HG03025 (cell line): ENCODE results near the gene EHD4.

Source experiments
- ATAC-seq: cut with Tn5 transposase; IDR thresholded peaks from one replicate; pipeline ENCODE4 v1.9.1; 2021; ENCODE audit warnings: mild to moderate bottlenecking, moderate library complexity; ENCODE audit not compliant: unreplicated experiment, low FRiP score

The EHD4 gene

DNA sequence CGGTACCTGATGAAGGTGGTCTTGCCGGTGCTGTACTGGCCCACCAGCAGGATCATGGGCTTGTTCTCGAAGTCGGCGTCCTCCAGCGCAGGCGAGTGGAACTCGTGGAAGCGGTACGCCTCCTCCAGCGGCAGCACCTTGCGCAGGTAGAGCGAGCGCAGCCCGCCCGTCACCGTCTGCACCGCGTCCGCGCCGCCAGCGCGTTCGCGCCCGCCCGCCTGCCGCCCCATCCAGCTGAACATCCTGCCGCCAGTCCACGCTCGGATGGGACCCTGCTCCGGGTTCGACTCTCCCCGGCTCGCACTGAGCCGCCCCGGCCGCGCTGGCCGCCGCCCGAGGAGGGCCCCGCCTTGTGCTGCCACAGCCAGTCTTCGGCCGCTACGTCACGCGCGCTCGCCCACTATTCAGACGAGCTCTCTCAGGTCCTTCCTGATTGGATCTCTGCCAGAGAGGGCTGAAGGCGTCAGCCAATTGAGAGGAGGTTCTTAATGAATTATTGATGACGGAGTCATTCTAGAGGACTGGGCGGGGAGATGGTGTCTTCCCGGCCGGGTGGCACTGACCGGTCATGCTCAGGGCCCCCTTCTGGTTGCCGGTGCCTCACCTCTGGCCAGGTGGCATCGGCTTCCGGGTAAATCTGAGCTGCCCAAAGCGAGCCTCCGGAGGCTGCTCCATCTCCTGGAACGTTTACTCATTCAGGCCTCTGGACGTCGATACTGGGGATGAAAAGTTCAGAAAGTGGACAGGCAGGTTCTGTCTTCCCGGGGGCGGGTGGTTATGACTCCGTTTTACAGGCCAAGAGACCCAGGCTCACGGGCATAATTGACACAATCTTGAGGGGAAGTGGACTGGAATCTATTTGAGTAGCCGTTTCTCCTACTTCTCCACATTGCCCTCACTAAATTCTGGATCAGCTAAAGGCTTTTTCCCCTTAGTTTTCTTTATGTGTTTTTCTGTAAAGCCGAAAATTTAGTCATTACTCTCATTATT, at the start of gene EHD4:
Gene EHD4 (minus strand): TSS at position 305 of the 990 bp plus-strand sequence. CDS start 63 bp downstream, at position 242.
- ATAC-seq = peak; percentile 79

GRCh38 chr15:42021593-42021992, 49.2 kb upstream of the EHD4 start:
- ATAC-seq = no peak

- no peak for ATAC-seq
Observed at GRCh38 chr15:42020713-42021273, 48.4 kb upstream of the EHD4 start, which contains the start of gene PLA2G4E. TSS of gene PLA2G4E (minus strand) at chr15:42021042. CDS start at chr15:42021030, 12 bp downstream.

DNA sequence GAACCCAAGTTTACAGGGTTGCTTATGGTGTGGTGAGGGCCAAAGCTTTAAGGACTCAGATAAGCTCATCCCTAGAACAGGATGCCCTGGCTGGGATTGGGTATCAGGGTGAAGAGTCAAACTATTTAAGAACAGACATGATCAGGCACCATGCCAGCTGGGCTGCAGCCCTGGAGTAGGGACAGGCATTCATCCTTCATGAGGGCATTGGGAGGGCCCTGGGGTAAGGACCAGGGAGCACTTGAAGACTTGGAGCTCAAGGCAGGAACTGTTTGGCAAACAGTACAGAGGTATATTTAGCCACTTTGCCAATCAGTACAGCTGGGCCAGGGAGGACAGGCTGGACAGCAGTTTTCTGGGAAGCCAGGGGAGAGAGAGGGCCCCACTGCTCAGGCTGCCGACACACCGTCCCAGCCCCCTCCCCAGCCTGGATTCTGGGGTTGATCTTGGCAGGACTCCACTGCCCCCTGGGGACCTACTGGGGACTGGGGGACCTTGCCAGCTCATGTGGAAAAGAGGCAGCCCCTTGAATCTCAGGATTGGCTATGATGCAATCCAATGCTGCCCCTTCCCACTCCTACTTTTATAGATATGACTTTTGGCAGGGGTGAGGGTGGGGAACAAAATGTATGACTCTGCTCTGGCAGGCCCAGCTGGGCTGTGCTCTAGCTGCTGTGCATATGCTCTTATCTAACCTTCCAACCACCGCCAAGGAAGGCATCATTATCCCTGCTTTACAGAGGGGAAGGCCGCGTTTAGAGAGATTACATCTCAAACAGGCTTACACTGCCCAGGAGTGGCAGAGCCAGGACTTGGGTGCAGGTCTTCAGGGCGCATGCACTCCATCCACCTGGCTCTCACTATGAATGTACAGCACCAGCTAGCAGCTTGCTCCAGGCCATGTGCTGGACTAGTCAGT, 46.2 kb upstream of the EHD4 start:
- no peak for ATAC-seq

- no peak for ATAC-seq
Observed at GRCh38 chr15:42016971-42017370, 44.6 kb upstream of the EHD4 start.

- ATAC-seq = no peak
Observed at GRCh38 chr15:42014406-42014805, 42.0 kb upstream of the EHD4 start.

- no peak for ATAC-seq
Observed at GRCh38 chr15:42012928-42013482, 40.6 kb upstream of the EHD4 start.

GRCh38 chr15:42012241-42012640, 39.9 kb upstream of the EHD4 start:
- ATAC-seq = no peak

DNA sequence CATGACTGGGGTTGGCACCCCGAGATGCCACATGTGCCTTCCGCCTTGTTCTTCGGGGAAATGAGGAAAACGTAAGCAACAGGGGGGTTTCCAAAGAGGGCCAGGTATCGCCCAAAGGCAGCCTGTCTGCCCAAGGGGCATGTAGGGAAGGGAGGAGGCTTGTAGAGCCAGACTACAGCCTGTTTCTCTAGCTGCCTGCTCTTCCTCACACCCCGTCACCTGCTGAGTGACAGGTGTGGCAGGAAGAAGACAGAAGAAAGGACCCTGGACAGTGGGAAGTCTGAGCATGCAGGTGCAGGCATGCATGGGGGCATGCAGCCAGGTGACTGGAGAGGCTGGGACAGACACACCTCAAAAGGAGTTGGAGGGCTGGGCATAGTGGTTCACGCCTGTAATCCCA, 38.7 kb upstream of the EHD4 start:
- ATAC-seq = no peak

DNA sequence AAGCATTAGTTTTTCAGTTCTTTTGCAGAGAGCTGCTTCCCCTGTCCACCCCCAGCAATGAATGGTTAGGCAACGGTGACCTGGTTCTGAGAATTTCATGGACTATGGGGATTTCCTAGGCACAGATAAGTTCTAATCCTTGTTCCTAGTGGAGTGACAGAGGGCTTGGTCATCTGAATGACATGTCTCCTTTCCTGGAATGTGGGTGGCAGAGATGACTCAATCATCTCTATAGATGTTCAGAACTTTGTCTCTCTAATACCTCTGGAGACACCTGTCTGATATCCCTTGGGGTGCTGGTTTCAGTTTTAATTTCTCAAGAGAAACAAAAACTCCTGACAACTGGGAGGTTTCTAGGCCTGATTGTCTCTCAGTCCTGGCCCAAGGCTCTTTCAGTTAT, 38.1 kb upstream of the EHD4 start:
- no peak for ATAC-seq

GRCh38 chr15:42009474-42009873, 37.1 kb upstream of the EHD4 start:
- no peak for ATAC-seq

DNA sequence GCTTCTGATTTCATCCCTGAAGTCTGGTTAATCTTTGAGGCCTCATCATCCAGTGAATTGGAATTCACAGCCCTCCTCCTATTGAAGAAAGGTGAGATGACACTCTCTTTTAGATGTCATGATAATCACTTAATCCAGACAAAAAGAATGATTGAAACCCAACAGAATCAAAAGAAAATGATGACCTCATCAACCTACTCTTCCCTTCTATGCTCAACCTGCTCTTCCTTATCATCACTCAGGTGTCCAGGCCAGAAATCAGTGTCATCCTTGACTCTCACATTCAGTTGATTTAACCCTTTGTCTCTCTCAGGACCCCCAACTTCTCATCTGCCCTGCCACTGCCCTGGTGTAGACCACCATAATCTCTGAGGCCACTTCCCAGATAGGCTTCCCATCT, 36.7 kb upstream of the EHD4 start:
- ATAC-seq = no peak

GRCh38 chr15:42007386-42007785, 35.0 kb upstream of the EHD4 start:
- ATAC-seq = no peak

GRCh38 chr15:42002333-42002732, 30.0 kb upstream of the EHD4 start:
- no peak for ATAC-seq

GRCh38 chr15:42001236-42001635, 28.9 kb upstream of the EHD4 start:
- ATAC-seq = no peak

- no peak for ATAC-seq
Observed at GRCh38 chr15:41999290-42000285, 27.2 kb upstream of the EHD4 start.

GRCh38 chr15:41997845-41998244, 25.5 kb upstream of the EHD4 start:
- no peak for ATAC-seq

DNA sequence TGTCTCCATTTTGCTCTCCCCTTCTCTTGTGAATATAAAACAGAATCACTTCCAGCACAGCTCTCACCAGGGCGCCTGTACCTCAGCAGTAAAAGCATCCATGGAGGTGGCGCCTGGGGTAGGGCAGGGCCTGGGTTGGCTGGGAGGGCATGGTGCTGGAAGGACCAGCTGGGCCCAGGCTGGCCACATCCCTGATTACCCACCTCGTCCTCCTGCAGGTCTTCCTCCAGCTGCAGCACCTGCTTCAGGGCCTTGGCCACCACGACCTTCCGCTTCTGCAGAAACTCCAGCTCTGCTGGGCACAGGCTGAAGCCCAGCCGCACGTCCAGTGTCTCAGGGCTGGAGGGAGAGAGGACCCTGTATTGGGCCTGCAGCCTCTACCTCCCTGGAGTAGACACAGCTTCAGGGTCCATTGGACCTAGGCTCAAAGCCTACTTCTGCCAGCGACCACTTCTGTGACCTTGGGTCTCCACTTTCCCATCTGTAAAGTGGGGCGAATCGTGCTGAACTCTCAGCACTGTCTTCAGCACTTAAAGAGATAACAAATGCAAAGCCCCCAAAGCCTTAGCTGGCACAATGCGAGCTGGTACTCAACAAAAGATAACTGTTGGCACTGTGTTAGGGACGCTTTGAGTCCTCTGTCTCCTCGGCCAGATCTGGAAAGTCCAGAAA, 24.7 kb upstream of the EHD4 start:
- no peak for ATAC-seq

GRCh38 chr15:41996376-41996775, 24.0 kb upstream of the EHD4 start:
- no peak for ATAC-seq
